Ramos (cell line): ENCODE results near the gene SPEG.

ENCODE experiments used
- in situ Hi-C: fragments of 300-500 bp; cut with MboI; formaldehyde crosslinking; loops from one replicate; pipeline ENCODE4 v1.14.3; 2022; ENCODE audit warnings: low sequenced_read_pairs; ENCODE audit not compliant: unreplicated experiment

SPEG gene

GRCh38 chr2:219421323-219421722, 13.3 kb upstream of the SPEG start:
- in situ Hi-C loops, result no loop called here

- in situ Hi-C loops, result no loop called here
These were observed 11.6 kb upstream of the SPEG start for GRCh38 chr2:219422952-219423534.

GRCh38 chr2:219423652-219424377, 10.8 kb upstream of the SPEG start:
- in situ Hi-C loops, result no loop called here

- in situ Hi-C loops, result no loop called here
These were observed 9.2 kb upstream of the SPEG start for GRCh38 chr2:219425238-219426067.

- in situ Hi-C loops, result no loop called here
These were observed 8.6 kb upstream of the SPEG start for GRCh38 chr2:219426068-219426443.

- in situ Hi-C loops, result no loop called here
These were observed 8.0 kb upstream of the SPEG start for GRCh38 chr2:219426534-219427136.

GRCh38 chr2:219428469-219428868, 6.2 kb upstream of the SPEG start:
- in situ Hi-C loops, result no loop called here

GRCh38 chr2:219429958-219430606, 4.6 kb upstream of the SPEG start:
- in situ Hi-C loops, result no loop called here

- in situ Hi-C loops, result no loop called here
These were observed 3.7 kb upstream of the SPEG start for GRCh38 chr2:219430633-219431615.

GRCh38 chr2:219433666-219434467, 776 bp upstream of the SPEG start:
- in situ Hi-C loops, result no loop called here

- in situ Hi-C loops, result no loop called here
These were observed 250 bp upstream of the SPEG start for GRCh38 chr2:219434468-219434717.

GRCh38 chr2:219435701-219436100, 1.1 kb downstream of the SPEG start:
- in situ Hi-C loops, result no loop called here

- in situ Hi-C loops, result no loop called here
These were observed 1.8 kb downstream of the SPEG start for GRCh38 chr2:219436491-219436890.

- in situ Hi-C loops, result no loop called here
These were observed 2.5 kb downstream of the SPEG start for GRCh38 chr2:219437141-219437540.

- in situ Hi-C loops, result no loop called here
These were observed 3.1 kb downstream of the SPEG start for GRCh38 chr2:219437690-219438206.

- in situ Hi-C loops, result no loop called here
These were observed 3.8 kb downstream of the SPEG start for GRCh38 chr2:219438453-219438852.

- in situ Hi-C loops, result no loop called here
These were observed 4.9 kb downstream of the SPEG start for GRCh38 chr2:219439506-219439905.

GRCh38 chr2:219440388-219441256, 6.0 kb downstream of the SPEG start:
- in situ Hi-C loops, result no loop called here
